Activated CD8-positive, alpha-beta T cell treated with anti-CD3 and anti-CD28 coated beads, Interleukin-2, amount 10 ng/mL, durations not matched to agents 7 days and 5 days (primary cell): Measurements from ENCODE around the gene CXCL12. TPM values are rescaled to one million over a fixed set of nuclear protein-coding genes. Genes with fewer than 3 reads are reported as not detected.

Source experiments
- ATAC-seq: fragments of 150-1000 bp; cut with Tn5 transposase; one replicate; pipeline ENCODE4 v1.10.0; 2021; ENCODE audit warnings: moderate library complexity
- CTCF ChIA-PET: fragments of 350-600 bp; sonication (Branson Sonifier 250); formaldehyde crosslinking; loops from one replicate; lab custom pipeline; 2021; ENCODE audit warnings: antibody characterized with exemption; lab: Charles Lee
- POLR2A ChIA-PET: fragments of 350-600 bp; sonication (Branson Sonifier 250); formaldehyde crosslinking; loops from one replicate; lab custom pipeline; 2021; ENCODE audit warnings: antibody characterized with exemption; lab: Charles Lee
- DNase-seq: peaks from one replicate; pipeline ENCODE4 v3.0.0-alpha.2; 2020
- H3K27ac Mint-ChIP-seq: one replicate; pipeline ENCODE4 v1.8.0; 2021; ENCODE audit warnings: mild to moderate bottlenecking, mixed read lengths
- H3K27me3 Mint-ChIP-seq: one replicate; pipeline ENCODE4 v1.8.0; 2021; ENCODE audit warnings: low read depth, mixed read lengths
- H3K36me3 Mint-ChIP-seq: one replicate; pipeline ENCODE4 v1.8.0; 2021; ENCODE audit warnings: low read depth, mixed read lengths
- H3K4me1 Mint-ChIP-seq: one replicate; pipeline ENCODE4 v1.8.0; 2021; ENCODE audit warnings: low read depth, mixed read lengths
- H3K4me3 Mint-ChIP-seq: one replicate; pipeline ENCODE4 v1.8.0; 2021; ENCODE audit warnings: mild to moderate bottlenecking, mixed read lengths
- H3K9me3 Mint-ChIP-seq: one replicate; pipeline ENCODE4 v1.8.0; 2022; ENCODE audit warnings: mixed read lengths; ENCODE audit not compliant: insufficient read depth
- total RNA-seq, 2 experiments: library from RNA; stranded (reverse); gene quantifications; one replicate each; pipeline ENCODE4 v1.2.3, GENCODE V29; 2021

The CXCL12 gene
- total RNA-seq, 2 experiments from 2014 or later = not detected

DNA sequence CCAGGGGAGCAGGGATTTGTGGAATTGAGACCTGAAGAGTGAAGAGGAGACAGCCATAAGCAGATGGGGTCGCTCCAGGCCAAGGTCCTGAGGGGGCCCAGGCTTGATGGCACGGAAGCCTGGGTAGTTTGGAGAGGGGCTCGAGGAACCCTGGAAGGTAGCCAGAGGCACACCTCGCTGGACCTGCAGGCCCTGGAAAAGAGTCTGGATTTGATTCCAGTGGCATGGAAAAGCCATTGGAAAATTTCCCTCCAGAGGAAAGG lies 31.8 kb downstream of the CXCL12 start:
- ATAC-seq (no peak), DNase-seq (no peak)
- Mint-ChIP-seq H3K27ac (no peak overlapping the region), H3K36me3 (no peaks in the 10 kb centered on the region), H3K4me1 (no peaks in the 10 kb centered on the region), H3K27me3 (peaks cover 2% of the 10 kb centered on the region), H3K9me3 (no peaks in the 10 kb centered on the region), H3K4me3 (no peak overlapping the region)
- POLR2A ChIA-PET = no interaction called here
- CTCF ChIA-PET = no interaction called here

GRCh38 chr10:44352316-44353127 lies 32.4 kb downstream of the CXCL12 start:
- peaks cover 2% of the 10 kb centered on the region for H3K27me3 Mint-ChIP-seq
- no peak overlapping the region for H3K4me3 Mint-ChIP-seq
- H3K27ac Mint-ChIP-seq = no peak overlapping the region
- no peaks in the 10 kb centered on the region for H3K9me3 Mint-ChIP-seq
- H3K36me3 Mint-ChIP-seq = no peaks in the 10 kb centered on the region
- no peak for ATAC-seq
- H3K4me1 Mint-ChIP-seq = no peaks in the 10 kb centered on the region
- ChIA-PET CTCF (no interaction called here), POLR2A (no interaction called here)
- no peak for DNase-seq

GRCh38 chr10:44348496-44348895 lies 36.4 kb downstream of the CXCL12 start:
- H3K4me3 Mint-ChIP-seq = no peak overlapping the region
- ChIA-PET POLR2A (no interaction called here), CTCF (no interaction called here)
- H3K4me1 Mint-ChIP-seq = no peaks in the 10 kb centered on the region
- no peaks in the 10 kb centered on the region for H3K9me3 Mint-ChIP-seq
- H3K27ac Mint-ChIP-seq = no peak overlapping the region
- ATAC-seq (no peak), DNase-seq (no peak)
- peaks cover 2% of the 10 kb centered on the region for H3K27me3 Mint-ChIP-seq
- H3K36me3 Mint-ChIP-seq = no peaks in the 10 kb centered on the region

DNA sequence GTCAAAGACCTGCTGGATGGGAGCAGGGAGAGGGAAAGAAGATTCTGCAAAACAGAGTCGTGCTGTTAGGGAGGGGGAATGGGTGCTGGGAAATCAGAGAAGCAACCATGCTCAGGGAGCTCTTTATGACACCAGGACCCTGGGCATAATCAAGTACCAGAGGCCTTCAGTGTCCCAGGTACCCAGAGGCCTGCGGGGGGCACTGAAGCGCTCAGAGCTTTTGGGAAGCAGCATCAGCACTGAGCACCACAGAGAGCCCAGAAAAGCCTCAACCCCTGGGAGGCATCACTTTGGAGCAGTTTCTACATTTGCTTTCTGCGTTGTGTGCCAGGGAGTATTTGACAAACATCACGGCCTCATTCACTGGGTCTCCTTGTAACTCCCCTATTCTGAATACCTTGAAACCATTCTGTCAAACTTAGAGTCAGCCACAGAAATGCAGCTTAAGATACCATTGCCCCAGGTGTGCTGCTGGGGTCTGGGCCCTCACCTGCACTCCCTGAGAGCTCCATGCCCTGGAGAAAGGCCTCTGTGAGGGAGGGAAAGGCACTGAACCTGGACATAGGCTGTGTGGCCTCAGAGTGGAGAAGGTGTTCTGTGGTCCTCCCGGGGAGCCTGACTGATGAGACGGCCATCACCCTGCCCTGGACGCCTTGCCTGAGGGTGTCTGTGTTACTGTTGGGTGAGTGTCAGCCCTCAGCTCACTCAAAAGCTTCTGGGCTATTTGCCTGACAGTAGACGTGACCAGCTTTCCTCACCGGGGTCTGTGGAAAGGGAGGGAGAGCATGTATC lies 37.1 kb downstream of the CXCL12 start:
- ATAC-seq (no peak), DNase-seq (no peak)
- H3K4me3 Mint-ChIP-seq = no peak overlapping the region
- no peaks in the 10 kb centered on the region for H3K4me1 Mint-ChIP-seq
- no peak overlapping the region for H3K27ac Mint-ChIP-seq
- ChIA-PET CTCF (no interaction called here), POLR2A (no interaction called here)
- H3K27me3 Mint-ChIP-seq = peaks cover 2% of the 10 kb centered on the region
- H3K9me3 Mint-ChIP-seq = no peaks in the 10 kb centered on the region
- no peaks in the 10 kb centered on the region for H3K36me3 Mint-ChIP-seq

DNA sequence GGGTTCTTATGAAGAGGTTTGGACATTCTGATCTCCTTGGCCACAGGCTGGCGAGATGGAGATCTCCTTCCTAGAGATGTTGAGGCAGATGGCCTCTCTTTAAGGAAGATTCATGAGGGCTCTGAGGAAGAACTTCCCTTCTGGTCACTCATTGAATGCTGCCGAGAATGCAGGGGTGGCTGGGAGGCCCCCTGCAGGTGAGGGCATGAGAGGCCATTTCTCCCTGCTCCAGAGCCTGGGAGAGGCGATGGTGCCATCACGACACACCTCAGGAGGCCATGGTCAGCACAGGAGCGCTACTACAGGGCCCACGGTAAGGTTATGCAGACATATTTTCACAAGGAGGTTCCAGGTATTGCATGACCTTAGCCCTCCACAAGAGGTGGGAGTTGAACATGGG lies 40.2 kb downstream of the CXCL12 start:
- no peaks in the 10 kb centered on the region for H3K27me3 Mint-ChIP-seq
- no peak for DNase-seq
- no peak for ATAC-seq
- H3K4me1 Mint-ChIP-seq = no peaks in the 10 kb centered on the region
- H3K36me3 Mint-ChIP-seq = no peaks in the 10 kb centered on the region
- H3K9me3 Mint-ChIP-seq = no peaks in the 10 kb centered on the region
- no peak overlapping the region for H3K27ac Mint-ChIP-seq
- H3K4me3 Mint-ChIP-seq = no peak overlapping the region
- ChIA-PET POLR2A (no interaction called here), CTCF (no interaction called here)

DNA sequence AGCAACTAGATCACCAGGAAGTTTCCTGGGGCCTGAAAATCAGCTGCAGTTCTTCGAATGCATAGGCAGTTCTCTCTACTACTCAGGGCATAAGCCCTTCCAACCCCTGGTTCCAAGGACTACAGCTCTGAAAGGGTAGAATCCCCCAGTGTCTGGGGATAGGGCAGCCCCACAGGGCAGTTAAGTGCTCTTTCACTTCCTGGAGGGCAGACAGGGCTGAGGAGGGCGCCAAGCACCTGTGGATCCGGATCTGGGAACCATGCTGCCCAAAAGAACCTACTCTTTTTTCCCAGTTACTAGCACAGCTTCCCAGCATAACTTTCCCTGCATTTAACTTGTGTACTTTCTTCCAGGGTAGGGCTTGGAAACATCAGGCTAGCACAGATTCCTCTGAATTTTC lies 41.1 kb downstream of the CXCL12 start:
- H3K4me1 Mint-ChIP-seq = no peaks in the 10 kb centered on the region
- no peaks in the 10 kb centered on the region for H3K9me3 Mint-ChIP-seq
- H3K4me3 Mint-ChIP-seq = no peak overlapping the region
- no peaks in the 10 kb centered on the region for H3K27me3 Mint-ChIP-seq
- ATAC-seq = no peak
- POLR2A ChIA-PET = no interaction called here
- H3K27ac Mint-ChIP-seq = no peak overlapping the region
- CTCF ChIA-PET = no interaction called here
- no peaks in the 10 kb centered on the region for H3K36me3 Mint-ChIP-seq
- no peak for DNase-seq

GRCh38 chr10:44341886-44342285 lies 43.0 kb downstream of the CXCL12 start:
- POLR2A ChIA-PET = no interaction called here
- no peaks in the 10 kb centered on the region for H3K9me3 Mint-ChIP-seq
- no peaks in the 10 kb centered on the region for H3K27me3 Mint-ChIP-seq
- no peak overlapping the region for H3K27ac Mint-ChIP-seq
- ATAC-seq = no peak
- H3K4me3 Mint-ChIP-seq = no peak overlapping the region
- no peak for DNase-seq
- CTCF ChIA-PET = no interaction called here
- H3K4me1 Mint-ChIP-seq = no peaks in the 10 kb centered on the region
- no peaks in the 10 kb centered on the region for H3K36me3 Mint-ChIP-seq

- ATAC-seq (no peak), DNase-seq (no peak)
- Mint-ChIP-seq H3K27me3 (no peaks in the 10 kb centered on the region), H3K27ac (no peak overlapping the region), H3K36me3 (no peaks in the 10 kb centered on the region), H3K9me3 (no peaks in the 10 kb centered on the region), H3K4me3 (no peak overlapping the region), H3K4me1 (no peaks in the 10 kb centered on the region)
- POLR2A ChIA-PET = no interaction called here
- CTCF ChIA-PET = no interaction called here
Measured at GRCh38 chr10:44340557-44340956, 44.3 kb downstream of the CXCL12 start.

- POLR2A ChIA-PET = no interaction called here
- no peaks in the 10 kb centered on the region for H3K36me3 Mint-ChIP-seq
- CTCF ChIA-PET = no interaction called here
- H3K9me3 Mint-ChIP-seq = no peaks in the 10 kb centered on the region
- H3K27me3 Mint-ChIP-seq = no peaks in the 10 kb centered on the region
- H3K27ac Mint-ChIP-seq = no peak overlapping the region
- no peaks in the 10 kb centered on the region for H3K4me1 Mint-ChIP-seq
- ATAC-seq (no peak), DNase-seq (no peak)
- H3K4me3 Mint-ChIP-seq = no peak overlapping the region
Measured at GRCh38 chr10:44339218-44339617, 45.7 kb downstream of the CXCL12 start.

- DNase-seq (no peak), ATAC-seq (no peak)
- no peaks in the 10 kb centered on the region for H3K4me1 Mint-ChIP-seq
- ChIA-PET CTCF (no interaction called here), POLR2A (no interaction called here)
- no peak overlapping the region for H3K27ac Mint-ChIP-seq
- H3K4me3 Mint-ChIP-seq = no peak overlapping the region
- no peaks in the 10 kb centered on the region for H3K27me3 Mint-ChIP-seq
- no peaks in the 10 kb centered on the region for H3K36me3 Mint-ChIP-seq
- no peaks in the 10 kb centered on the region for H3K9me3 Mint-ChIP-seq
Measured at GRCh38 chr10:44337081-44337480, 47.8 kb downstream of the CXCL12 start.

- ATAC-seq = no peak
- no peaks in the 10 kb centered on the region for H3K9me3 Mint-ChIP-seq
- ChIA-PET POLR2A (no interaction called here), CTCF (no interaction called here)
- no peaks in the 10 kb centered on the region for H3K4me1 Mint-ChIP-seq
- H3K4me3 Mint-ChIP-seq = no peak overlapping the region
- DNase-seq = no peak
- H3K36me3 Mint-ChIP-seq = no peaks in the 10 kb centered on the region
- H3K27ac Mint-ChIP-seq = no peak overlapping the region
- H3K27me3 Mint-ChIP-seq = no peaks in the 10 kb centered on the region
Measured at GRCh38 chr10:44335330-44336021, 49.4 kb downstream of the CXCL12 start.

DNA sequence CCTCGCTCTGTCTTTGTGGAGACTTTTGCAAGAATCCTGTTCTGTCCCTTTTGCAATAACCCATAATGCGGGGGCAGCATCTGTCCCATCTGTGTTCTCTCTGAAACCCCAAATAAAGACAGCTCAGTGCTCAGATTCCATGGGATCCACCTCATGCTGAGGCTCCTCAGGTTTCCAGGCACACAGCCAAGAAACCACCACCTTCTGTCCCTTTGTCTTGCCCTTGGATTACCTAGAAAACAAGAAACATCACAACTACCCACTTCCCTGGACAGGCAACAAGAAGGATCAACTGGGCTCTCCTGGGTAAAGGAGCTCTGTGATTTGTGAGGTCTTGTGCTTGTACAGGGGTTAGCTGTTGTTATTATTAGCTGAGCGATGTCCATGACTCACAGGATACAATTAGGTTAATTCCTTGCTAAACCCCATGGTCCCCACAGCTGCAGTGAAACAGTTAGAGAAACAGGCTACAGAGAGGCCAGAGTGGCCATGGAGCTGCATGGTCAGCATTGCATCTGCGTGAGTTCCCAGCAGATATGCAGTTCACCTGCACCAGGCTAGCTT lies 50.2 kb downstream of the CXCL12 start:
- no peaks in the 10 kb centered on the region for H3K4me1 Mint-ChIP-seq
- no peaks in the 10 kb centered on the region for H3K27me3 Mint-ChIP-seq
- H3K27ac Mint-ChIP-seq = no peak overlapping the region
- H3K36me3 Mint-ChIP-seq = no peaks in the 10 kb centered on the region
- POLR2A ChIA-PET = no interaction called here
- H3K9me3 Mint-ChIP-seq = no peaks in the 10 kb centered on the region
- ATAC-seq = no peak
- no peak overlapping the region for H3K4me3 Mint-ChIP-seq
- DNase-seq = no peak
- CTCF ChIA-PET = no interaction called here
